CD14-positive monocyte (primary cell): ENCODE data around the gene IL1RL1. TPM values are rescaled to one million over a fixed set of nuclear protein-coding genes. Genes with fewer than 3 reads are reported as not detected.

ENCODE experiments used
- DNase-seq, 3 donors: peaks; one replicate each; pipeline ENCODE4 v3.0.0-alpha.2; 2011 to 2022
- H2AFZ ChIP-seq: 2 replicates; pipeline ENCODE4 v1.6.0; 2012; ENCODE audit warnings: mild to moderate bottlenecking, low read depth, low read length, inconsistent platforms; ENCODE audit not compliant: insufficient read depth, poor library complexity, severe bottlenecking
- H3K27ac ChIP-seq, 2 donors: 1 replicate in 1 of 2; 2 replicates in 1 of 2; pipeline ENCODE4 v1.5.1; 2012 to 2013; ENCODE audit warnings: low read length in 2 of 2, control low read depth in 1 of 2, inconsistent platforms in 1 of 2, low read depth in 1 of 2, mild to moderate bottlenecking in 1 of 2
- H3K27me3 ChIP-seq, 2 donors: one replicate each; pipeline versions ENCODE4 v1.6.0 to v1.6.1; 2011 to 2013; ENCODE audit warnings: low read length in 2 of 2; ENCODE audit not compliant: control insufficient read depth in 2 of 2, insufficient read depth in 2 of 2
- H3K36me3 ChIP-seq, 2 donors: replicated peaks in 1 of 2; 1 replicate in 1 of 2; 2 replicates in 1 of 2; pipeline versions ENCODE4 v1.5.1 to v1.6.1; 2012 to 2013; ENCODE audit warnings: low read length in 2 of 2, control low read depth in 1 of 2, inconsistent platforms in 1 of 2, mild to moderate bottlenecking in 1 of 2; ENCODE audit not compliant: insufficient read depth in 2 of 2, control insufficient read depth in 1 of 2
- H3K4me1 ChIP-seq, 2 donors: 1 replicate in 1 of 2; 2 replicates in 1 of 2; pipeline versions ENCODE4 v1.5.1 to v1.6.1; 2012 to 2013; ENCODE audit warnings: low read length in 2 of 2, control low read depth in 1 of 2, inconsistent platforms in 1 of 2, mild to moderate bottlenecking in 1 of 2, moderate library complexity in 1 of 2; ENCODE audit not compliant: insufficient read depth in 2 of 2, control insufficient read depth in 1 of 2
- H3K4me2 ChIP-seq: replicated peaks from 2 replicates; pipeline ENCODE3; 2012; ENCODE audit warnings: low read length, moderate library complexity, mild to moderate bottlenecking; ENCODE audit not compliant: poor library complexity, severe bottlenecking; ENCODE audit errors: extremely low read depth
- H3K4me3 ChIP-seq, 3 experiments: fragments of 200-600 bp in 1 of 3; sonication (generic) in 1 of 3; replicated peaks in 1 of 3; 1 replicate in 2 of 3; 2 replicates in 1 of 3; pipeline ENCODE4 v1.5.1; 2011 to 2013; ENCODE audit warnings: low read length in 3 of 3, mild to moderate bottlenecking in 3 of 3, control low read depth in 2 of 3, low read depth in 2 of 3, inconsistent platforms in 1 of 3, moderate library complexity in 1 of 3
- H3K79me2 ChIP-seq: 2 replicates; pipeline ENCODE4 v1.6.0; 2012; ENCODE audit warnings: mild to moderate bottlenecking, control low read depth, inconsistent platforms, low read length, moderate library complexity; ENCODE audit not compliant: insufficient read depth
- H3K9ac ChIP-seq: 2 replicates; pipeline ENCODE4 v1.6.0; 2017; ENCODE audit warnings: low read length, mild to moderate bottlenecking; ENCODE audit not compliant: insufficient read depth, poor library complexity, severe bottlenecking
- H3K9me3 ChIP-seq, 2 donors: replicated peaks in 1 of 2; 1 replicate in 1 of 2; 2 replicates in 1 of 2; pipeline versions ENCODE4 v1.5.1 to v1.6.1; 2012 to 2013; ENCODE audit warnings: low read length in 2 of 2, control low read depth in 1 of 2; ENCODE audit not compliant: control insufficient read depth in 1 of 2, insufficient read depth in 1 of 2
- H4K20me1 ChIP-seq: 2 replicates; pipeline ENCODE4 v1.6.0; 2012; ENCODE audit warnings: mild to moderate bottlenecking, low read length, control low read depth, moderate library complexity; ENCODE audit not compliant: insufficient read depth
- H3K27ac Mint-ChIP-seq, 7 donors: one replicate each; pipeline ENCODE4 v1.8.0; 2020; ENCODE audit warnings: mild to moderate bottlenecking in 7 of 7, mixed read lengths in 7 of 7, moderate library complexity in 6 of 7, inconsistent platforms in 2 of 7
- H3K27me3 Mint-ChIP-seq, 3 donors: one replicate each; pipeline ENCODE4 v1.8.0; 2021 to 2022; ENCODE audit warnings: low read depth in 3 of 3, mild to moderate bottlenecking in 3 of 3, mixed read lengths in 3 of 3, moderate library complexity in 3 of 3, inconsistent platforms in 1 of 3
- H3K36me3 Mint-ChIP-seq, 2 donors: one replicate each; pipeline ENCODE4 v1.8.0; 2020; ENCODE audit warnings: mixed read lengths in 2 of 2, inconsistent platforms in 1 of 2, mild to moderate bottlenecking in 1 of 2
- H3K4me1 Mint-ChIP-seq: one replicate; pipeline ENCODE4 v1.8.0; 2020; ENCODE audit warnings: mild to moderate bottlenecking, mixed read lengths
- H3K4me3 Mint-ChIP-seq, 2 donors: one replicate each; pipeline ENCODE4 v1.8.0; 2020; ENCODE audit warnings: mild to moderate bottlenecking in 2 of 2, mixed read lengths in 2 of 2, moderate library complexity in 1 of 2
- H3K9me3 Mint-ChIP-seq, 7 donors: one replicate each; pipeline ENCODE4 v1.8.0; 2020 to 2022; ENCODE audit warnings: mixed read lengths in 7 of 7, mild to moderate bottlenecking in 6 of 7, moderate library complexity in 6 of 7, inconsistent platforms in 2 of 7
- CTCF ChIP-seq: fragments of 200-600 bp; IDR thresholded peaks from one replicate; pipeline ENCODE4 v1.8.0; 2022; ENCODE audit warnings: antibody characterized with exemption, mild to moderate bottlenecking
- WGBS: methylation state at CpG from one replicate; pipeline ENCODE4 v1.1.5; 2013; ENCODE audit warnings: missing lambda C conversion rate; ENCODE audit not compliant: insufficient coverage; 5-methylcytosine and 5-hydroxymethylcytosine counted together
- intact Hi-C, 2 donors: fragments of 100-400 bp; cut with micrococcal nuclease; formaldehyde crosslinking; loops; one replicate each; pipeline versions ENCODE4 v1.15.0 to v1.15.1; 2023
- polyA plus RNA-seq, 3 donors: library from polyadenylated mRNA; depleted of rRNA in 1 of 3; unstranded in 2 of 3; stranded (reverse) in 1 of 3; fragments of 300-500 nt in 2 of 3; fragments of >200 nt in 1 of 3; fragmentation: Illumina TruSeq in 2 of 3; gene quantifications; 1 replicate in 2 of 3; 2 replicates in 1 of 3; pipeline ENCODE4 v1.2.3, GENCODE V29; 2012 to 2021

Gene IL1RL1
- polyA plus RNA-seq, 3 donors = not detected

- Histone ChIP-seq H3K4me3 (no peak overlapping the region), H4K20me1 (no peaks in the 10 kb centered on the region), H3K36me3 (no peaks in the 10 kb centered on the region), H3K9ac (no peak overlapping the region), H3K79me2 (no peaks in the 10 kb centered on the region), H3K4me2 (no peak overlapping the region), H3K4me1 (peaks cover 10 to 15% of the 10 kb centered on the region in 2 donors), H2AFZ (no peak overlapping the region), H3K9me3 (no peaks in the 10 kb centered on the region), H3K27me3 (peaks cover 58 to 60% of the 10 kb centered on the region in 2 donors), H3K27ac (no peak overlapping the region)
- H3K27ac Mint-ChIP-seq = no peak overlapping the region
- intact Hi-C loops = no loop called here
- H3K4me3 Mint-ChIP-seq = peak overlapping the region in 1 of 2 donors; percentile 49
- H3K27me3 Mint-ChIP-seq = peaks cover 51 to 73% (median 56%) of the 10 kb centered on the region in 3 donors
- DNase-seq = no peak
- peaks cover 5 to 19% (median 11%) of the 10 kb centered on the region in 7 donors for H3K9me3 Mint-ChIP-seq
- no peak for TF ChIP-seq CTCF
- peaks cover 0 to 10% of the 10 kb centered on the region in 2 donors for H3K36me3 Mint-ChIP-seq
- peaks cover 25% of the 10 kb centered on the region for H3K4me1 Mint-ChIP-seq
- 100% methylated on average over 1 of the region's 1 CpG for WGBS
Observed at GRCh38 chr2:102277202-102277700, 34.1 kb upstream of the IL1RL1 start.

DNA sequence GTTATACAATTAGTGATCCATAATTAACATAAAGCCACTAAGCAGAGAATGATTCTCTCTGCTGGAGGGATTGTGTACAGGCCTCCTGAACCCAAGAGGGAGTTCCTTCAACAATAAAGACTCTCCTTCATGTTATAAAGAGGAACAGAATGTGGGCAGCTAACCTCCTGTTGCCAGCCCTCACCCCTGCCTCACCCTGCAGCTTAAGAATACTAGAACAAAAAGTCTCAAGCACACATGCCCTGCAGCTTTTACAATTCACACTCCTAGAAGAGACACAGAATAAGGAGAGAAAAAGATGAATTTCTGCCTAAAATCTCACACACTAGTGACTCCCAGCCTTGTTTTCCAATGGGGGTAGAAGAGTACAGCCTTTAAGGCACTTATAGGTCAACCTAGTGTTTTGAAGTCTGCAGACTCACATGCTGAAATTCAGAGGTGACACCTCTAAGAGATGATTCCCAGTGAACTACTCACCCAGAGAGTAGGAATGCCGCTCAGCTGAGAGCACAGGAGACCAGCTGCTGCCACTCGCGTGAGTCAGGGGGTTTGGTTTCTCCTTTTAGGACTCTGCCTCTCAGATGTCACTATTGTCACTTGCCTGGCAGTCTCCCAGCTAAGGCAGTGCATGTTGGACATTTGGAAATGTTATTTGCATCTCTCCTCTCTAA, 32.5 kb upstream of the IL1RL1 start:
- H3K36me3 Mint-ChIP-seq = peaks cover 0 to 10% of the 10 kb centered on the region in 2 donors
- no peaks in the 10 kb centered on the region for H3K79me2 ChIP-seq
- intact Hi-C loops = no loop called here
- no peaks in the 10 kb centered on the region for H4K20me1 ChIP-seq
- H2AFZ ChIP-seq = no peak overlapping the region
- H3K4me1 Mint-ChIP-seq = peaks cover 21% of the 10 kb centered on the region
- DNase-seq = peak in 2 of 3 donors; percentile 33 to 46
- H3K27me3 Mint-ChIP-seq = peaks cover 47 to 64% (median 49%) of the 10 kb centered on the region in 3 donors
- peak overlapping the region in 1 of 2 donors; percentile 61 for H3K4me3 Mint-ChIP-seq
- H3K27ac Mint-ChIP-seq = peak overlapping the region in 2 of 7 donors; percentile 6 to 21
- peaks cover 59 to 72% of the 10 kb centered on the region in 2 donors for H3K27me3 ChIP-seq
- WGBS = no CpG with 5 or more reads among the region's 3 CpGs
- no peak for TF ChIP-seq CTCF
- H3K4me3 ChIP-seq = no peak overlapping the region
- peaks cover 26 to 31% of the 10 kb centered on the region in 2 donors for H3K4me1 ChIP-seq
- peaks cover 5 to 19% (median 11%) of the 10 kb centered on the region in 7 donors for H3K9me3 Mint-ChIP-seq
- no peaks in the 10 kb centered on the region for H3K9me3 ChIP-seq
- no peak overlapping the region for H3K27ac ChIP-seq
- H3K36me3 ChIP-seq = no peaks in the 10 kb centered on the region
- no peak overlapping the region for H3K4me2 ChIP-seq
- no peak overlapping the region for H3K9ac ChIP-seq
